Bone marrow (tissue), 2 donors: ENCODE measurements around the gene NACC2.

Source experiments
- DNase-seq, 2 donors: peaks; one replicate each; lab custom pipeline; 2025; lab: John Stamatoyannopoulos, UW

NACC2 gene

GRCh38 chr9:136021872-136022681 is 73.0 kb downstream of the NACC2 start:
- DNase-seq = no peak

DNA sequence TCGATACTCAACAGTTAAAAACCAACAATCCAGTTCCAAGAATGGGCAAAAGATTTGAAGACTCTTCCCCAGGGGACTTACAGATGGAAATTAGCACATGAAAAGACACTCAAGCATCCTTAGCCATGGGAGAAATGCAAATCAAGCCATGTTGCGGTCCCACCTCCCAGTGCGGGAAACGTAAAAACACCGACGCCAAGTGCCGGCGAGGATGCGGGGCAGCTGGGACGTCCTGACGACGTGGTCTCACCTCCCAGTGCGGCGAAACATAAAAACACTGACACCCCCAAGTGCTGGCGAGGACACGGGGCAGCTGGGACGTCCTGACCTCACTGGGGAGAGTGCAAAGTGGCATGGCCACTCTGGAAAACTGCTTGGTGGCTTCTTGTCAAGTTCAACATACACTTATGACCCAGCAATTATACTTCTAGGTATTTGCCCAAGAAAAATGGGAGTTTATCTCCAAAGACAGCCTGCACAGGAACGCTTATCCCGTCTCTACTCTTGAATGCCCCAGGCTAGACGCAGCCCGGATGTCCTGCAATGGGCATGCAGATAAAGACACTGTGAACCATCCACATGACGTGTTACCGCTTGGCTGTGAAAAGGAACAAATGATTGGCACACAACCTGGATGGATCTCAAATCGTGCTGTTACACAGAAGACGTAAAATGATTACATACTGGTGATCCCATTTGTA is 73.8 kb downstream of the NACC2 start:
- DNase-seq = no peak

- DNase-seq = no peak
Observed at GRCh38 chr9:136020671-136021070, 74.4 kb downstream of the NACC2 start.

DNA sequence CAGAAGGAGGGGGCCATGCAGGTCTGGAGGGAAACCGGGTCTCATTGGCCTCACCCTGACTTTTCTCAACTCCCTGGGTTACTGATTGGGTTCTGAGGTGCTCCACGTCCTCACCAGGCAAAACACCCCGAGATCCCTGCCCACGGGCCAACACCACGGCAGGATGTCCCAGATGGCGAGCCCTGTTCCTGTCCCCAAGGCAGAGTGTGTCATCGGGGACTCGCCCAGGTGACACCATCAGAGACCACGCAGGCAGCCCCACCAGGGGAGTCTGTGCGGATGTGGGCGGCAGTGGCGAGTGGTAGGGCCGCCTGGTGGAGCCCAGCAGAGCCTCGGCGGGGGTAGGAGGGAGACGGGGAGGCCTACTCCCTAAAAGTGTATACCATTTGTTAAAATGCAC is 74.9 kb downstream of the NACC2 start:
- DNase-seq = no peak

DNA sequence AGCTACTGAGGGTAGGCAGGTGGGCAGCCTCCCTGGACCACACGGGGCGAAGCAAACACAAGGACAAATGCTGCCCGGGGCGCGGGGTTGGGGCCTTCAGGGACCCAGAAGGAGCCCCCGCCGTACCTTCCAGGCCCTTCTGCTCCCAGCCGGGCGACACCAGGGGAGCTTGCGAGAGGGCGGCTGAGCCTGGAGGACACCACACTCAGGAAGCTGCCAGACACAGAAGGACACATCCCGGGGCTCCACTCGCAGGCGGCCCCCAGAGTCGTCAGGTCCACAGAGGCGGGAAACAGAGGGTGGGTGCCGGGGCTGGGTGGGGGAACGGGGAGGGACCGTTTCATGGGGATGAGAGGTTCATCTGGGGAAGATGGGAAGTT is 75.4 kb downstream of the NACC2 start:
- DNase-seq = no peak

- DNase-seq = no peak
Observed at GRCh38 chr9:136019041-136019680, 75.9 kb downstream of the NACC2 start.

DNA sequence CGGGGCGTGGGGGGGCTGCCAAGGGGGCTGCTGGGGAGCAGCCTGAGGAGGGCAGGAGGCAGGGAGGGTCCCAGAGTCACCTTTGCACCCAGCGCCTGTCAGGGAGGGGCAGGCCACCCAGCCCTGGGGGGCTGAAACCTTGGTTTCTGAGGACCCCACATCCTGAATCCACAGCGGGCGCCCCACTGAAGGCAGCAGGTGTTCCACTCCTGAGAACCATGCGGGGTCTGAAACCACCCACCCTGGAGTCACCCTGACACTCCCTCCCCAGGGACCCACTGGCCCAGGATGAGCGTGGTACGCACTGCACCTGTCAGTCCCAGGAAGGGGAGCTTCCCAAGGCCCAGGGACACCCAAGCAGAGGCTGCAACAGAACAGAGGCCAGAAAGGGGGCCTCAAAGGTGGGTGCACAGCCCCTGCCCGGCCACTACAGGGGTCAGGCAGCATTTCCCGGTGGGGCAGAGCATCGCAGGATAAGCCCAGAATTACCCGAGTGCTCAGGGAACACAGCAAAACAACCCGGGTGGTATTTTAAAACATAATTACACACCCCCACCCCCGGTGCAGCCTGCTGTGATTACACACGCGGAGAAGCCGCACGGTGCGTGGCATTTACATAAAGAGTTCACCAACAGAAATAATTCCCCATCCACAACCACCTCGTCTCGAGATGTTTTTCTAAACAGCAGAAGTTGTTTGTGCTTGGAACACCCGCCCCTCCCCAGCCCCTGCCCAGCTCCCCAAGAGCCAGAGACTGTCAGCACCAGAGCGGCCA is 76.6 kb downstream of the NACC2 start:
- no peak for DNase-seq

DNA sequence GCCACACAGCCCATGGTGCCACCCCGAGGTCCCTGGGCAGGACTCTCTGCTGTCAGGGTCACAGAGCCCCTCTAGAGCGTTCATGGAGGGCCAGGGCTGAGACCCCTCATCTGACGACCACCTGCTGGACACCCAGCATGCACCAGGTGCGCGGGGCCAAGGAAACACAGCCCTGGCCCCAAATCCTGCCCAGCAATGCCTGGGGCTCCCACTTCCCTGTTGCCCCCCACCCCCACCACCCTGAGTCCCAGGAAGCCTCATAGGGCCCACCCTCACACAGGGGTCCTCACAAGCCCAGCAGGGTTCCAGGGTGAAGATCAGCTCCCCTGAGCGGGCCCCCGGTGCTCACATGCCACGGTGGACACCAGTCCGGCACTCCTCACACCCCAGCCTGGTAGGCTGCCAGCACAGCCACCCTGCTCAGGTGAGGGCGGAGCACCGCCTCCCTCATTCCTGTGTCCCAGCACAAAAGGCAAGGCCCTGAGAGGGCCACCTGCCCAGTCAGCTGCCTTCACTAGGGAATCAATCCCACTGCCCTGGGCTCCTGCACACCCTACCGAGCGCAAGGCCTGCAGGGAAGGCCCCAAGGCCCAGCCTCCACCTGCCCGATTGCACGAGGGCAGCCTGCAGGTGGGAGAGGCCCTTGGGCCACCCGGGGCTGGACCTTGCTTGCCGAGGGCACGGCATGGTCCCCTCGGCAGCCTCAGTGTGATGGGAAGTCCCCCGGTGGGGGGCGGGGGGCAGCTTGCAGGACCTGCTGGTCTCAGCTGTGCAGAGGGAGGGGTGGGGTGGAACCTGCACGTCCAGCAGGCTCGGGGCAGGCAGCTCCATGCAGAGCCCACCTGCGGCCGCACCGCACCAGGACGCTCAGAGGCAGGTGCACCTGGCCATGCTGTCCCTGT is 77.5 kb downstream of the NACC2 start:
- no peak for DNase-seq

- no peak for DNase-seq
Observed at GRCh38 chr9:136016572-136017288, 78.4 kb downstream of the NACC2 start.

- no peak for DNase-seq
Observed at GRCh38 chr9:136015656-136016571, 79.2 kb downstream of the NACC2 start.

DNA sequence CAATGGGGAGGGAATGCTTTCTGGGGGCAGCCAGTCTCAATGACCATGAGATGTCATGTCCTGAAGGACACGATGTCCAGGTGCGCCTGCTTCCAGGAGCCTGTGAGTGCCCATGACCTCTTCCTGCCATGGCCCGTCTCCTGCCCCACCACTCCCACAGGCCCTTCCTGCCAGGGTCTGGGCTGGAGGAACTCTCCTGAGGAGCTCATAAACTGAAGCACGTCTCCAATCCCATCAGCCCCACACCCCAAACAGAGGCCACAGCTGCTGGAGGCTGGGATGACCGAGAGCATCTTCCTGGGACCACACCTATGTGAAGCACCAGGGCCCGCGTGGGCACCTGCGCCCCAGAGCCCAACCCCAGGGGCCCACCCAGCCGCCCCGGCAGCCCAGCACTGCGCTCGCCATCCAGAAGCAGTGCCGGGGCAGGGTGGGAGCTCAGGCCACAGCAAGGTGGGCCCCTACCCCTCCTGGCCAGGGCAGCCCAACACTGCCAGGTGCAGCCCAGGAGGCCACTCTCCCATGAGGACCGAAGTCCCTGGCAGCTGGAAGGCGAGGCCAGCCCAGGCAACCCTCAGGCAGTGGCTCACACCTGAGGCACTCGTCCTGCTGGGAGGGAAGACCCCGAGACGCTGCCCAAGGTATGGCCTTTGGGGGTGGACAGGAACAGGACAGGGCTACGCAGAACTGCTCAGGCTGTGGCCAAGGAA is 80.0 kb downstream of the NACC2 start:
- DNase-seq = no peak

GRCh38 chr9:136014147-136014923 is 80.8 kb downstream of the NACC2 start:
- no peak for DNase-seq

GRCh38 chr9:136013524-136014034 is 81.5 kb downstream of the NACC2 start:
- DNase-seq = no peak

GRCh38 chr9:136013116-136013515 is 82.0 kb downstream of the NACC2 start:
- DNase-seq = no peak

GRCh38 chr9:136012651-136013050 is 82.4 kb downstream of the NACC2 start:
- no peak for DNase-seq

- DNase-seq = no peak
Observed at GRCh38 chr9:136011703-136012496, 83.2 kb downstream of the NACC2 start.

GRCh38 chr9:136011376-136011702 is 83.8 kb downstream of the NACC2 start:
- no peak for DNase-seq
